HEK293 (cell line): ENCODE measurements around the gene ADCY3.

Experiments used
- CTCF ChIA-PET: fragments of 350-600 bp; formaldehyde crosslinking; extraction: SDS; loops from one replicate; lab custom pipeline; 2021; ENCODE audit warnings: antibody characterized with exemption; lab: Yijun Ruan, JAX
- POLR2A ChIA-PET: fragments of 300-600 bp; formaldehyde crosslinking; extraction: SDS; loops from one replicate; lab custom pipeline; 2020; ENCODE audit warnings: antibody characterized with exemption, inconsistent platforms; lab: Yijun Ruan, JAX
- H3K27ac ChIP-seq: fragments of 200-500 bp; sonication (Bioruptor generic); 2 replicates; pipeline ENCODE4 v1.5.1; 2014; ENCODE audit warnings: low read depth, low read length, control low read depth, inconsistent platforms; ENCODE audit errors: extremely low read depth
- H3K36me3 ChIP-seq, 2 experiments: fragments of 200-500 bp in 1 of 2; sonication (Bioruptor generic) in 1 of 2; 1 replicate in 1 of 2; 2 replicates in 1 of 2; pipeline ENCODE4 v1.5.1; 2014 to 2017; ENCODE audit warnings: inconsistent platforms in 2 of 2, low read length in 2 of 2; ENCODE audit not compliant: control insufficient read depth in 2 of 2, insufficient read depth in 1 of 2
- H3K4me1 ChIP-seq: fragments of 200-500 bp; sonication (Bioruptor generic); 2 replicates; pipeline ENCODE4 v1.5.1; 2014; ENCODE audit warnings: mild to moderate bottlenecking, low read length, inconsistent platforms; ENCODE audit not compliant: control insufficient read depth, insufficient read depth
- H3K4me3 ChIP-seq: 2 replicates; pipeline ENCODE4 v1.5.1; 2011; ENCODE audit warnings: low read depth, mild to moderate bottlenecking, control low read depth, low read length, moderate library complexity
- H3K9me3 ChIP-seq: fragments of 200-500 bp; sonication (Bioruptor generic); 2 replicates; pipeline ENCODE4 v1.5.1; 2014; ENCODE audit warnings: low read depth, low read length, inconsistent platforms; ENCODE audit not compliant: control insufficient read depth, insufficient read depth
- BCL6B ChIP-seq: fragments of 450-650 bp; formaldehyde crosslinking; IDR thresholded peaks from 2 replicates; pipeline ENCODE4 v1.5.1; 2017; ENCODE audit warnings: missing biosample characterization, missing genetic modification characterization
- FEZF1 ChIP-seq: fragments of 450-650 bp; formaldehyde crosslinking; IDR thresholded peaks from 2 replicates; pipeline ENCODE4 v1.5.1; 2016; ENCODE audit warnings: missing biosample characterization, missing genetic modification characterization
- GLIS2 ChIP-seq: fragments of 450-650 bp; formaldehyde crosslinking; IDR thresholded peaks from 2 replicates; pipeline ENCODE4 v1.5.1; 2016; ENCODE audit warnings: missing biosample characterization, missing genetic modification characterization
- KLF10 ChIP-seq: fragments of 450-650 bp; IDR thresholded peaks from 2 replicates; pipeline ENCODE4 v1.5.1; 2018; ENCODE audit warnings: missing biosample characterization, mild to moderate bottlenecking, missing genetic modification characterization
- PATZ1 ChIP-seq: fragments of 450-650 bp; formaldehyde crosslinking; IDR thresholded peaks from 2 replicates; pipeline ENCODE4 v1.5.1; 2016; ENCODE audit warnings: missing biosample characterization, missing genetic modification characterization
- SCRT2 ChIP-seq: fragments of 450-650 bp; formaldehyde crosslinking; IDR thresholded peaks from 2 replicates; pipeline ENCODE4 v1.5.1; 2016; ENCODE audit warnings: missing biosample characterization, missing genetic modification characterization
- ZEB2 ChIP-seq: fragments of 450-650 bp; formaldehyde crosslinking; IDR thresholded peaks from 2 replicates; pipeline ENCODE4 v1.5.1; 2016; ENCODE audit warnings: missing biosample characterization, missing genetic modification characterization
- ZNF132 ChIP-seq: fragments of 450-650 bp; formaldehyde crosslinking; IDR thresholded peaks from 2 replicates; pipeline ENCODE4 v1.5.1; 2017; ENCODE audit warnings: missing biosample characterization, missing genetic modification characterization, borderline replicate concordance
- ZNF366 ChIP-seq: fragments of 450-650 bp; formaldehyde crosslinking; conservative IDR thresholded peaks from 2 replicates; pipeline ENCODE4 v1.5.1; 2016; ENCODE audit warnings: missing biosample characterization, missing genetic modification characterization
- ZNF600 ChIP-seq: fragments of 450-650 bp; formaldehyde crosslinking; IDR thresholded peaks from 2 replicates; pipeline ENCODE4 v1.5.1; 2016; ENCODE audit warnings: missing biosample characterization, missing genetic modification characterization
- ZNF707 ChIP-seq: fragments of 450-650 bp; formaldehyde crosslinking; IDR thresholded peaks from 2 replicates; pipeline ENCODE4 v1.5.1; 2016; ENCODE audit warnings: missing biosample characterization, missing genetic modification characterization
- ZNF768 ChIP-seq: fragments of 450-650 bp; formaldehyde crosslinking; IDR thresholded peaks from 2 replicates; pipeline ENCODE4 v1.5.1; 2018; ENCODE audit warnings: missing biosample characterization, mild to moderate bottlenecking, missing genetic modification characterization
- ZNF792 ChIP-seq: fragments of 450-650 bp; formaldehyde crosslinking; IDR thresholded peaks from 2 replicates; pipeline ENCODE4 v1.5.1; 2016; ENCODE audit warnings: missing biosample characterization, missing genetic modification characterization

Gene ADCY3

GRCh38 chr2:24918326-24919036 lies 1.6 kb downstream of the ADCY3 start:
- Histone ChIP-seq H3K36me3 (peaks cover 3 to 40% of the 10 kb centered on the region in 2 experiments; a peak in 2 of 3 replicates), H3K27ac (peak overlapping the region; percentile 86; the same call in 1 of the 2 replicates), H3K9me3 (no peaks in the 10 kb centered on the region), H3K4me3 (peak overlapping the region; percentile 61), H3K4me1 (no peaks in the 10 kb centered on the region; the same call in 1 of the 2 replicates)
- CTCF ChIA-PET = interaction anchor here (0.6 to 1.5 kb wide), 2 partner anchors 57 to 267 kb away, joined by 3 to 4 read pairs; no protein-coding TSS in a partner anchor
- TF ChIP-seq ZEB2 (no peak), ZNF792 (tag by site-specific recombination) (no peak), BCL6B (no peak), ZNF600 (tag by site-specific recombination) (0 out of 2 replicates have a peak, but pooled peaks have one; percentile 7)
- POLR2A ChIA-PET = interaction anchor here (0.6 kb wide), 1 partner anchor 352 kb away, joined by 3 read pairs; no protein-coding TSS in a partner anchor

GRCh38 chr2:24917731-24918325 lies 2.2 kb downstream of the ADCY3 start:
- H3K36me3 ChIP-seq = peaks cover 3 to 47% of the 10 kb centered on the region in 2 experiments; a peak in 2 of 3 replicates
- POLR2A ChIA-PET = no interaction called here
- peak; percentile 68 for TF ChIP-seq SCRT2 (tag by site-specific recombination)
- TF ChIP-seq GLIS2 (tag by site-specific recombination) = 0 out of 2 replicates have a peak, but pooled peaks have one; percentile 38
- TF ChIP-seq FEZF1 = no peak
- 0 out of 2 replicates have a peak, but pooled peaks have one; percentile 29 for TF ChIP-seq ZNF600 (tag by site-specific recombination)
- TF ChIP-seq, all 188 proteins: peak for 3
- H3K27ac ChIP-seq = no peak overlapping the region
- no peaks in the 10 kb centered on the region for H3K9me3 ChIP-seq
- CTCF ChIA-PET = interaction anchor here (0.6 kb wide), 1 partner anchor 90 kb away, joined by 3 read pairs; no protein-coding TSS in a partner anchor
- H3K4me3 ChIP-seq = no peak overlapping the region
- H3K4me1 ChIP-seq = no peaks in the 10 kb centered on the region; the same call in 1 of the 2 replicates

- ChIA-PET POLR2A (no interaction called here), CTCF (interaction anchor here (0.6 kb wide), 1 partner anchor 90 kb away, joined by 3 read pairs; no protein-coding TSS in a partner anchor)
- Histone ChIP-seq H3K36me3 (peaks cover 8 to 54% of the 10 kb centered on the region in 2 experiments; a peak in 2 of 3 replicates), H3K27ac (no peak overlapping the region), H3K9me3 (no peaks in the 10 kb centered on the region), H3K4me1 (no peaks in the 10 kb centered on the region; the same call in 1 of the 2 replicates), H3K4me3 (no peak overlapping the region)
- no peak for TF ChIP-seq KLF10 (tag by site-specific recombination)
- no peak for TF ChIP-seq ZNF707 (tag by site-specific recombination)
- TF ChIP-seq ZNF366 (tag by site-specific recombination) = no peak
- TF ChIP-seq ZNF768 (tag by site-specific recombination) = no peak
- TF ChIP-seq ZNF132 (tag by site-specific recombination) = no peak
- TF ChIP-seq PATZ1 = no peak
Measured at GRCh38 chr2:24917086-24917485, 3.0 kb downstream of the ADCY3 start.
